Glomerular endothelial cell (primary cell): ENCODE results near the gene CLDN16. TPM values are rescaled to one million over a fixed set of nuclear protein-coding genes. Genes with fewer than 3 reads are reported as not detected.

Source experiments
- DNase-seq: peaks from one replicate; pipeline ENCODE4 v3.0.0-alpha.2; 2011; ENCODE audit warnings: low read depth, low spot score; ENCODE audit errors: extremely low read depth
- total RNA-seq: library from RNA; depleted of rRNA; stranded (reverse); fragments of >200 nt; gene quantifications from 2 replicates; pipeline ENCODE4 v1.2.3, GENCODE V29; 2015

Gene CLDN16
- total RNA-seq, 1 donor from 2014 or later: 0.06 TPM

GRCh38 chr3:190378240-190378891 is 9.6 kb upstream of the CLDN16 start:
- no peak for DNase-seq

- DNase-seq: no peak
Measured at GRCh38 chr3:190380184-190380583, 7.8 kb upstream of the CLDN16 start.

DNA sequence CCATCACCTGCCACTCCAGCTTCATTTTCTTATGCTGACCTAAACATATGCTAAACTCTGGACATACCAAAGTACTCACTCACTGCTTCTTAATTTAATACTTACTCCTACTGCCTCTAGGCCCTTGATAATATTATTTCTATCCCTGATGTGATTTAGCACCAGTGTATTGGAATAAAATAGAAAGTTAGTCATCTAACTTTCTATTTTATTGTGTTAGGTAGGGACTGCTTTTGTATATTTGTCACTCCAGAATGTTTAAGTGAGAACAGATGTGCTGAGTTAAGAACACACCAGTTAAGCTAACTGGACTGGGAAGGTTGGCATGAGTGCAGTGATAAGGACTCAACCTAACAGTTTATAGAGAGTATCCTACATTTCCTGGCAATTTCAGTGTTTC is 6.5 kb upstream of the CLDN16 start:
- DNase-seq: no peak

- no peak for DNase-seq
Measured at GRCh38 chr3:190382082-190382481, 5.9 kb upstream of the CLDN16 start.

- no peak for DNase-seq
Measured at GRCh38 chr3:190384309-190384756, 3.6 kb upstream of the CLDN16 start.

DNA sequence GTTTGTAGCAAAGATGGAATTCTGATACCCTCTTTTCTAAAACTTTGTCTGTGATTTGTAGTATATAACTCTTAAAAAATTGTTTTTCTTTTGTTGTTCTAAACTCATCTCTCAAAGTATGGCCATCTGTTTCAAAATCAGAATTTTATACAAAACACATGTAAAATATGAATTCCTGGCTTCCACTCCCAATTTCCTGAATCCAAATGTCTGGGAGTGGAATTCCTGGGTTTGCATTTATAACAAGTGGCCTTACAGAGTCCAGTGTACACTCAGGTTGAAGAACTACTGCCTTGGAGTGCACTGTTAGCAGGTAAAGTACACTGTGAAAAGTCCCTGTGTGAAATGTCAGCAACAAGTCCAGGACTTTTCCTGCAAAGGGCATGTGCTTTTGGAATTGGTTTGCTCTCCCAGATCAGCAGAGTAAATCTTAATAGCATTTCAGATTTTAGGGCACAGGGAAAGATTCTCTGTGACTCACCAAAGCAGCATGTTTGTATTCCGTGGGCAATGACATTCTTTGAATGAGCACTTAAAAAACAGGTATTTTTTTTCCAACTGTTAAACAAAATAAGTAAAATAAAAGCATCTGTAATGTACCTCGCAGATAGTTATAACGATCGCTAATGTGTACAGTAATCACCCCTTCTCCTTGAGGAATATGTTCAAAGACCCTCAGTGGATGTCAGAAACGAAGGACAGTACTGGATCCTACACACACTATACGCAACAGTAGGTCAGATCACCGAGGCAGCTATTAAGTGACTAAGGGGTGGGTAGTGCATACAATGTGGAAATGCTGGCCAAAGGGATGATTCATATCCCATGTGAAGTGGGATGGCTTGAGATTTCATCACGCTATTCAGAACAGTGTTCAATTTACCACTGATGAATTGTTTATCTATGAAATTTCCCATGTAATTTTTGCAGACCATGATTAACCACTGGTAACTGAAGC is 2.0 kb upstream of the CLDN16 start:
- peak; percentile 64 for DNase-seq

DNA sequence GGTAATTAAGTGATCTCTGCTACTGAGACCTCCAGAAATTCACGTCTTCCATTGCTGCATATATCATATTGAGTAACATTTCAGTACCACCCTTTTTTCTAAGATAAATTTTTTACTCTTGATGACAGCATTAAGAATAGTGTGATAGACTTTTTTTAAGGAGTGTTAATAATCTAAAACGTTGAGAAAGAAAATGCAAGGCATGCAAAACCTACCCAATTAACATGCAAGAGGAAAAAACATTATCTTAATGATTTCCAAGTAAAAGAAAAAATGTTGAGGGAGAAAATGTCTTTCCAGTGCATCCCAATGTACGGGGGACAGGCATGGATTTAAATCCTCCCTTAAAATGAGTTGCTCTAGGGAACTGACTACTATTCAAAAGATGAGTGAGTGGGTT is 740 bp downstream of the CLDN16 start:
- DNase-seq: no peak

- DNase-seq: no peak
Measured at GRCh38 chr3:190396001-190396400, 8.0 kb downstream of the CLDN16 start.

- DNase-seq: no peak
Measured at GRCh38 chr3:190397889-190398288, 9.9 kb downstream of the CLDN16 start.

DNA sequence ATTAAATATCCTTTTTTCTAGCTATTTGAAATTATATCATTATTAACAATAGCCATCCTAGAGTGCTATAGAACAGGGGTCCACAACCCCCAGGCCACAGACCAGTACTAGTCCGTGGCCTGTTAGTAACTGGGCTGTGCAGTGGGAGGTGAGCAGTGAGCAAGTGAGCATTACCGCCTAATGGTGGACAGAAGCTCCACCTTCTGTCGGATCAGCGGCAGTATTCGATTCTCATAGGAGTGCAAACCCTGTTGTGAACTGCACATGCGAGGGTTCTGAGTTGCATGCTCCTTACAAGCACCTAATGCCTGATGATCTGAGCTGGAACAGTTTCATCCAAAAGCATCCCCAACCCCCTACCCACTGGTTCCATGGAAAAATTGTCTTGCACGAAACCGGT is 11.7 kb downstream of the CLDN16 start:
- no peak for DNase-seq

DNA sequence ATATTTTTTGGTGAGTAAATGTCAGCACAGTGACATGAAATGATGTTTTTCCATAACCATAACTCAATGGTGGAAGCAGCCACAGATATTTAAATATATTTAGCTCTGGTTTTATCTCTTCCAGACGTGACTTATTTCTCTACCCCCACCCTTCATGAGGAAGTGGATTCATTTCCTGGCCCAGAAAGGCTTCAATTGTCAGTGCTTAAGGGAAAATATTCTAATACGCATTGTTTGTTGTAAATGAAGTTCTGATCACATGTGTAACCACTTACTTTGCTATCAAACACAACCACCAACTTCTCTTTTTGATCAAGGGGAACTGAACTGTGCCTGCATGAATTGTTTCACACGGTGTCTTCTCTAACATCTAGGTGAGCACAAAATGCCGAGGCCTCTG is 14.0 kb downstream of the CLDN16 start:
- DNase-seq: peak; percentile 62

DNA sequence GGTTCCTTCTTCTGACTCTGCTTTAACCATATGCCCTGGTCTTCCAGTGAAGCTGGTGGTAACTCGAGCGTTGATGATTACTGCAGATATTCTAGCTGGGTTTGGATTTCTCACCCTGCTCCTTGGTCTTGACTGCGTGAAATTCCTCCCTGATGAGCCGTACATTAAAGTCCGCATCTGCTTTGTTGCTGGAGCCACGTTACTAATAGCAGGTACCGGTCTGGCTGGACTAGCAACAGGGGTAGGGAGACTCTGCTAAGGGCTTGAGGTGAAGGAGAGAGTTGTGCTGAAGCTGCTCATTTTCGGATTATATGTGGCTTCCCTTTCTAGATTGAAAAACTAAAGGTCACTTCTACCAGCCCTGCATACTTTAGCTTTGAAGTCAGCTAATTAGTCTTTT is 16.8 kb downstream of the CLDN16 start:
- DNase-seq: no peak

GRCh38 chr3:190414297-190414696 is 26.3 kb downstream of the CLDN16 start:
- DNase-seq: no peak

DNA sequence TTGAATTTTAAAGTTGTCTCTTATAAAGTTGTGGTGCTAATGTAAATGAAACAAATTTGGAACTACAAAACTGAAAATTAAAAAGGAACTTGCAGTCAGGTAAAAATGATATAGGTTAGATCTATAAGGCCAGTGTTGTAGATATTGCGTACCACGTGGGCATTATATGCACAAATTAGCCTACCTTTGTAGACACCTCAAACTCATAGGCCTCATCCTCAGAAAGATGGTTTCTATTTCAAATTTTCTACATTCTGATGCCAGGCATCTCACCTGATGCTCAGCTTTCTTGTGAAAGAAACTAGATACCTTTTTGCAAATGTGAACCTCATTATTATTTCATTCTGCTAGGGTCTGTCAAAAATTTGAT is 36.1 kb downstream of the CLDN16 start:
- DNase-seq: no peak

DNA sequence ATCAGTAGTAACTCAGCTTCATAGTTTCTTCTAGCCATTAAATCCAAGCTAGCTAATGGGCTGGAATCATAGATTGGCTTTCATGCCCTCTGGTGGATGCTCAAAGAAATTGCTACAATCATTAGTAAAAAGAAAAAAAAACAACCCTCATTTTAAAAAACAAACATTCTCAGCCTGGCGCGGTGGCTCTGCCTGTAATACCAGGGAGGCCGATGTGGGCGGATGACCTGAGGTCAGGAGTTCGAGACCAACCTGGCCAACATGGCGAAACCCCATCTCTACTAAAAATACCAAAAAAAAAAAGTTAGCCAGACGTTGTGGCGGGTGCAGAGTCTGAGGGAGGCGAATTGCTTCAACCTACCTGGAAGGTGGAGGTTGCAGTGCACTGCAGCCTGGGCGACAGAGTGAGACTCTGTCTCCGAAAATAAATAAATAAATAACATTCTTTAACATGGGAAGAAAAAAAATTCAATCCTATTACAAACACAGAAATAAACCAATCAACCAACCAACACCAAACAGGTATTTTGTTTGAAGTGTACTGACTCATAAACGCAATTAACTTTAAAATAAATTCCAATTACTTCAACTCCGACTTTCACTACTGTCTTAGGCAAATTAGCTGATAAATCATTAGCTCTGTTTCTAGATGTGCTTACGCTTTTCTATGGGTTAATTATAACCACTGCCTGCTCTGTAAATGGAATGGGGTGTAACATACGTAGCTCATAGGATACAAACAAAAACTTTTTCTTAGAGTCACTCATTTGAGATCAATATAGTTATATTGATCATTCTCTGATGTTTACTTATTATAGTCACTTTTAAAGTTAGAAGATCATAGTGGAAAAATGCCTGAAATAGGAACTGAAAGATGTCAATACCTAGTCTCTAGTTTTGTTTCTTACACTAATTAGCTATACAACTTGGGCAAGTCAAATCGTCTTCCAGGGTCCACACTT is 36.8 kb downstream of the CLDN16 start:
- peak; percentile 57 for DNase-seq

GRCh38 chr3:190425833-190426232 is 37.9 kb downstream of the CLDN16 start:
- no peak for DNase-seq

- no peak for DNase-seq
Measured at GRCh38 chr3:190426806-190427507, 39.0 kb downstream of the CLDN16 start.

DNA sequence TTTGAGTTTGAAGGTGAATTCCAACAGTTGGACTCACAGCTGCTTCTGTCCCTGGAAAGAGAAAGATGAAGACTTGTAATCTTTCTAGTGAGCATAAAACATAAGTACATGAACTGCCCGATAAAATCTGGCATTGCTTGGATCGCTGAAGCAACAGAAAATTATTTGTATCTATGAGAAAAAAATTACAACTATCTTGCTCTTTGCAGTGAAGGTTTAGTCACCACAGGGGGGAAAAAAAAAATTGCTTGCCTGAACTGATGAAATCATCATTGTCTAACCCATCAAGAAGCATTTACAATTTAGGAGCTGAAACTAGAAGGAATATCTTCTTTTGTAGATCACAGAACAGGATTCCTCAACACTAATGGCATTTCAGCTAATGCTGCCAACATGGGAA is 41.7 kb downstream of the CLDN16 start:
- no peak for DNase-seq

DNA sequence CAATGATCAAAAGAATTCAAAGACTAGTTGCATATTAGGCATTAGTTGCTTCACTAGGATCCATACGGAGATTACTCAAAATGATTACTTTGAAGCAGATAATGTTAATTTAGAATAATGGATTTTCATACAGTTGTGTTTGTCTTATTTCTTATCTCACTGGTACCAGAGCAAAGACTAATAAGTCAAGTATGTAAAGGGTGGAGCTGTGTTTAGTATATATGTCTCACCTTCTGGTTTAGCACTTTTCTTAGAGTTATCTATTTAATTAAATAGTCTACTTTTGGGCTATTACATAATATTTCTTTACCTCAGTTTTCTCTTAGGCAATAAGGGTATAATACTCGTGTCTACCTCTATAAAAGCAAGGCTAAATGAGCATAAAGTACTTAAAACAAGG is 42.9 kb downstream of the CLDN16 start:
- no peak for DNase-seq

DNA sequence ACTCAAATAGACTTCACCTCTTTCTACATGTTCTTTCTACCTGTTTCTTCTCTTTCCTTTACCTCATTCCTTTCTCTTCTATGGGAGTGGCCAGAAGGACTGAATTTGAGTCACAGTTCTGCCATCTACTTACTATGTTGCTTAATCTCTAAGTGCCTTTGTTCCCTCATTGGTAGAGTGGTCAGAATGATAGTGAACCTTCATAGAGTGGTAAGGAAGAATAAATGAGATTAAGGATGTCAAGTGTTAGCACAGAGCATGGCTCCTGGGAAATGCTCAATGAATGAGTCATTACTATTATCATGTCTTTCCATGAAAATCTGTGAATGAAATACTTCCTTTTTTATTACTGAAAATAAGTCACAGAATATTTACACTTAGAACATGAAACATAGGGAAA is 44.3 kb downstream of the CLDN16 start:
- no peak for DNase-seq
